Choroid plexus epithelial cell (primary cell): ENCODE results near the gene HNRNPL.
"Not testable (repeated sequence)": the region's sequence is repeated elsewhere in the genome, so short reads cannot be mapped to it uniquely, and the experiment has no call there.

Experiments used
- DNase-seq: peaks from one replicate; pipeline ENCODE4 v3.0.0-alpha.2; 2010; ENCODE audit warnings: low read depth
- H3K4me3 ChIP-seq: 2 replicates; pipeline ENCODE4 v1.5.1; 2011; ENCODE audit warnings: low read depth, mild to moderate bottlenecking, control low read depth, low read length, moderate library complexity
- CTCF ChIP-seq: conservative IDR thresholded peaks from 2 replicates; pipeline ENCODE4 v1.5.1; 2011; ENCODE audit warnings: low read depth, mild to moderate bottlenecking, control low read depth, inconsistent platforms, low read length, moderate library complexity

Gene HNRNPL

GRCh38 chr19:38878575-38879399 lies 29.0 kb upstream of the HNRNPL start:
- peak; percentile 15 for TF ChIP-seq CTCF
- DNase-seq: no peak
- H3K4me3 ChIP-seq: no peak overlapping the region

GRCh38 chr19:38877781-38878574 lies 28.2 kb upstream of the HNRNPL start, which contains the start of gene RINL:
TSS of gene RINL (minus strand) at chr19:38878275. CDS start at chr19:38876742, 1,533 bp downstream.
- TF ChIP-seq CTCF: no peak
- no peak for DNase-seq
- H3K4me3 ChIP-seq: no peak within 1 kb of the TSS

GRCh38 chr19:38875656-38876395 lies 26.0 kb upstream of the HNRNPL start:
- no peak for TF ChIP-seq CTCF
- no peak overlapping the region for H3K4me3 ChIP-seq
- DNase-seq: no peak

- not testable (repeated sequence) for DNase-seq, H3K4me3 ChIP-seq
Observed at GRCh38 chr19:38873400-38873799, 23.6 kb upstream of the HNRNPL start.

- TF ChIP-seq CTCF: no peak
- no peak overlapping the region for H3K4me3 ChIP-seq
- no peak for DNase-seq
Observed at GRCh38 chr19:38870612-38871011, 20.8 kb upstream of the HNRNPL start.

- DNase-seq: peak; percentile 63
- peak overlapping the region; percentile 54 for H3K4me3 ChIP-seq
- peak; percentile 75 for TF ChIP-seq CTCF
Observed at GRCh38 chr19:38869836-38870607, 20.2 kb upstream of the HNRNPL start.
